Prostate gland (tissue), 2 donors: ENCODE measurements around the gene OSTC. TPM values are rescaled to one million over a fixed set of nuclear protein-coding genes. Genes with fewer than 3 reads are reported as not detected.

Experiments used
- DNase-seq: peaks from one replicate; pipeline ENCODE4 v3.0.0-alpha.2; 2019; ENCODE audit warnings: low spot score
- H3K27ac ChIP-seq, 2 donors: fragments of 200-600 bp; sonication (generic); 2 replicates each; pipeline ENCODE4 v1.5.1; 2017 to 2019
- H3K27me3 ChIP-seq: fragments of 200-600 bp; sonication (generic); replicated peaks from 2 replicates; pipeline ENCODE4 v1.5.1; 2019; ENCODE audit not compliant: insufficient read depth
- H3K36me3 ChIP-seq, 2 donors: fragments of 200-600 bp; sonication (generic); 1 replicate in 1 of 2; 2 replicates in 1 of 2; pipeline versions ENCODE4 v1.5.1 to v1.8.1; 2017 to 2019
- H3K4me1 ChIP-seq: fragments of 200-600 bp; sonication (generic); replicated peaks from 2 replicates; pipeline ENCODE4 v1.5.1; 2019
- H3K4me3 ChIP-seq, 2 donors: fragments of 200-600 bp; sonication (generic); 2 replicates each; pipeline ENCODE4 v1.5.1; 2017 to 2019
- H3K9me3 ChIP-seq: fragments of 200-600 bp; sonication (generic); 2 replicates; pipeline ENCODE4 v1.5.1; 2017
- POLR2A ChIP-seq: fragments of 450-650 bp; IDR thresholded peaks from one replicate; pipeline ENCODE4 v1.6.1; 2016; ENCODE audit warnings: antibody characterized with exemption, mild to moderate bottlenecking
- POLR2AphosphoS5 ChIP-seq: sonication (generic); formaldehyde crosslinking; IDR thresholded peaks from one replicate; pipeline ENCODE4 v1.6.1; 2017; ENCODE audit warnings: antibody characterized with exemption
- WGBS: methylation state at CpG from one replicate; pipeline ENCODE4 v1.1.5; 2018; 5-methylcytosine and 5-hydroxymethylcytosine counted together
- intact Hi-C: fragments of 100-400 bp; cut with DNase I; formaldehyde crosslinking; loops from one replicate; pipeline ENCODE4 v1.14.2; 2022
- small RNA-seq, 2 donors: library from RNA; depleted of rRNA; stranded (forward); fragments of <200 nt; gene quantifications; one replicate each; pipeline ENCODE3, GENCODE V24; 2016
- total RNA-seq, 2 donors: library from RNA; depleted of rRNA; stranded (reverse); fragments of >200 nt; gene quantifications; one replicate each; pipeline ENCODE4 v1.1.0, GENCODE V29; 2016
- TF ChIP-seq, protein P1 (sequence below), 4 experiments: fragments of 200-600 bp in 2 of 4; fragments of 450-650 bp in 2 of 4; sonication (generic) in 2 of 4; IDR thresholded peaks; 1 replicate in 3 of 4; 2 replicates in 1 of 4; pipeline ENCODE4 v1.5.1; 2016 to 2019; ENCODE audit warnings: antibody characterized with exemption in 4 of 4, mild to moderate bottlenecking in 2 of 4, moderate library complexity in 2 of 4

The OSTC gene
- total RNA-seq, 2 donors from 2014 or later: 48.7 to 85.9 TPM

GRCh38 chr4:108714880-108715279, 64.5 kb downstream of the OSTC start:
- intact Hi-C loops: no loop called here
- no peaks in the 10 kb centered on the region for H3K27me3 ChIP-seq
- no peak for DNase-seq
- H3K4me3 ChIP-seq: no peak overlapping the region
- H3K4me1 ChIP-seq: no peaks in the 10 kb centered on the region
- TF ChIP-seq POLR2A (no peak), POLR2AphosphoS5 (no peak)
- TF ChIP-seq, protein P1, sequence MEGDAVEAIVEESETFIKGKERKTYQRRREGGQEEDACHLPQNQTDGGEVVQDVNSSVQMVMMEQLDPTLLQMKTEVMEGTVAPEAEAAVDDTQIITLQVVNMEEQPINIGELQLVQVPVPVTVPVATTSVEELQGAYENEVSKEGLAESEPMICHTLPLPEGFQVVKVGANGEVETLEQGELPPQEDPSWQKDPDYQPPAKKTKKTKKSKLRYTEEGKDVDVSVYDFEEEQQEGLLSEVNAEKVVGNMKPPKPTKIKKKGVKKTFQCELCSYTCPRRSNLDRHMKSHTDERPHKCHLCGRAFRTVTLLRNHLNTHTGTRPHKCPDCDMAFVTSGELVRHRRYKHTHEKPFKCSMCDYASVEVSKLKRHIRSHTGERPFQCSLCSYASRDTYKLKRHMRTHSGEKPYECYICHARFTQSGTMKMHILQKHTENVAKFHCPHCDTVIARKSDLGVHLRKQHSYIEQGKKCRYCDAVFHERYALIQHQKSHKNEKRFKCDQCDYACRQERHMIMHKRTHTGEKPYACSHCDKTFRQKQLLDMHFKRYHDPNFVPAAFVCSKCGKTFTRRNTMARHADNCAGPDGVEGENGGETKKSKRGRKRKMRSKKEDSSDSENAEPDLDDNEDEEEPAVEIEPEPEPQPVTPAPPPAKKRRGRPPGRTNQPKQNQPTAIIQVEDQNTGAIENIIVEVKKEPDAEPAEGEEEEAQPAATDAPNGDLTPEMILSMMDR (IDR thresholded peaks at IDR 0.05): no peak
- WGBS: 26% methylated on average over 4 of the region's 4 CpGs
- no peak overlapping the region for H3K27ac ChIP-seq
- no peaks in the 10 kb centered on the region for H3K9me3 ChIP-seq
- no peaks in the 10 kb centered on the region for H3K36me3 ChIP-seq

- H3K4me3 ChIP-seq: no peak overlapping the region
- intact Hi-C loops: no loop called here
- no peaks in the 10 kb centered on the region for H3K36me3 ChIP-seq
- no peaks in the 10 kb centered on the region for H3K27me3 ChIP-seq
- 50% methylated on average over 2 of the region's 2 CpGs for WGBS
- no peak for DNase-seq
- H3K4me1 ChIP-seq: no peaks in the 10 kb centered on the region
- no peak overlapping the region for H3K27ac ChIP-seq
- no peaks in the 10 kb centered on the region for H3K9me3 ChIP-seq
- TF ChIP-seq POLR2A: no peak
- TF ChIP-seq, protein P1 (IDR thresholded peaks at IDR 0.05): no peak
- no peak for TF ChIP-seq POLR2AphosphoS5
Observed at GRCh38 chr4:108716340-108716739, 65.9 kb downstream of the OSTC start.

DNA sequence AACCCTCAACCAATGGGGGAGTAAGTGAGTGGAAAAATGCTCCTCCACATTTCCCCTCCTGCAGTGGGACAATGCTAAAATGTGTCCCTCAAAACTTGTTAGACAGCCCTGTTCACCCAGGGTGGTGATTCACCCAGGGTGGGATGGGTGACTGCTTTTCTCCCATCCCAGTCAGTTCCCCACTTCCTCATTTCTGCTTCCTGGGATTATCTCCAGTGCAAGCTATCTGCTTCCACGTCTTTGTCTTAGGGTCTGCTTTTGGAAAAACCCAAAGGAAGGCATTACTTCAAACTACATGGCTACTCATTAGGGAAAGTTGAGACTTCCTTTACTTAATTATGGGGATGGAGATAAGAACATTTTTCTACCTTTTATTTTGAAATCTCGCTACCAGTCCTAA, 67.0 kb downstream of the OSTC start:
- TF ChIP-seq POLR2A: no peak
- TF ChIP-seq POLR2AphosphoS5: no peak
- TF ChIP-seq, protein P1 (IDR thresholded peaks at IDR 0.05): no peak
- Histone ChIP-seq H3K27ac (no peak overlapping the region), H3K4me3 (no peak overlapping the region), H3K27me3 (no peaks in the 10 kb centered on the region), H3K9me3 (no peaks in the 10 kb centered on the region), H3K36me3 (no peaks in the 10 kb centered on the region), H3K4me1 (no peaks in the 10 kb centered on the region)
- intact Hi-C loops: no loop called here
- no peak for DNase-seq
- 77% methylated on average over 2 of the region's 2 CpGs for WGBS

Small RNAs within 50 kb of the gene (small RNA-seq; reads per million reads assigned to genes)
- 0 reads per million in 2 donors for gene RNU6-431P

Other genes starting within 250 kb of the OSTC start
- gene RPL34, start 30.0 kb upstream of the OSTC start, total RNA-seq: 1,000 to 10,000 TPM in 1 of 2 donors, 100 to 1,000 TPM in 1; 581 to 1,081 TPM
- 1 to 10 TPM in 1 of 2 donors, not detected in 1; 1.1 TPM for gene ETNPPL, start 112.5 kb downstream of the OSTC start, total RNA-seq